Adrenal gland (tissue), 12 donors: Measurements from ENCODE around the gene FBXO41. TPM values are rescaled to one million over a fixed set of nuclear protein-coding genes. Genes with fewer than 3 reads are reported as not detected.

Source experiments
- DNase-seq, 7 donors: peaks; one replicate each; pipeline ENCODE4 v3.0.0-alpha.2; 2019 to 2020
- H3K27ac ChIP-seq, 5 donors: fragments of 200-600 bp; sonication (generic) in 4 of 5; 1 replicate in 3 of 5; 2 replicates in 2 of 5; pipeline versions ENCODE4 v1.5.1 to v1.8.0; 2016 to 2020; ENCODE audit warnings: mild to moderate bottlenecking in 1 of 5
- H3K27me3 ChIP-seq: fragments of 200-600 bp; 2 replicates; pipeline ENCODE4 v1.8.0; 2021
- H3K36me3 ChIP-seq, 2 donors: fragments of 200-600 bp; replicated peaks in 1 of 2; 1 replicate in 1 of 2; 2 replicates in 1 of 2; pipeline versions ENCODE4 v1.5.1 to v1.8.0; 2018 to 2022
- H3K4me1 ChIP-seq, 2 donors: fragments of 200-600 bp; replicated peaks in 1 of 2; 1 replicate in 1 of 2; 2 replicates in 1 of 2; pipeline versions ENCODE4 v1.5.1 to v1.8.0; 2018 to 2021
- H3K4me3 ChIP-seq, 4 donors: fragments of 200-600 bp; sonication (generic) in 3 of 4; one replicate each; pipeline ENCODE4 v1.5.1; 2016 to 2018
- H3K9me3 ChIP-seq, 3 donors: fragments of 200-600 bp; sonication (generic) in 1 of 3; replicated peaks in 1 of 3; 1 replicate in 2 of 3; 2 replicates in 1 of 3; pipeline versions ENCODE4 v1.5.1 to v1.8.0; 2016 to 2021
- POLR2A ChIP-seq, 2 donors: fragments of 450-650 bp; IDR thresholded peaks; one replicate each; pipeline ENCODE4 v1.6.1; 2017; ENCODE audit warnings: antibody characterized with exemption in 2 of 2, mild to moderate bottlenecking in 2 of 2, moderate library complexity in 1 of 2
- WGBS, 4 donors: extraction: QIAGEN DNeasy Blood & Tissue Kit in 2 of 4; methylation state at CpG; one replicate each; pipeline versions ENCODE4 v1.1.5 to v1.1.7; 2013 to 2017; 5-methylcytosine and 5-hydroxymethylcytosine counted together
- intact Hi-C, 2 donors: fragments of 100-400 bp; cut with DNase I; formaldehyde crosslinking; loops; one replicate each; pipeline versions ENCODE4 v1.14.1 to v1.15.0; 2022 to 2023
- polyA plus RNA-seq, 3 donors: library from polyadenylated mRNA; stranded (reverse); fragments of 200-250 nt in 2 of 3; fragments of 350-450 nt in 1 of 3; fragmentation: Illumina TruSeq in 1 of 3; extraction: RNeasy Lipid Tissue Mini Kit (QIAGEN cat#74804) in 1 of 3; gene quantifications; one replicate each; pipeline ENCODE4 v1.2.3, GENCODE V29; 2013 to 2014
- total RNA-seq, 9 donors: library from RNA; depleted of rRNA in 4 of 9; stranded (reverse); fragments of >200 nt in 4 of 9; fragments of 120-200 nt in 1 of 9; fragmentation: NEBNext Ultra II Directional in 1 of 9; extraction: Animal tissue kit (Norgen Biotek cat#: 25700) in 1 of 9; gene quantifications; one replicate each; pipeline versions ENCODE4 v1.1.0 to v1.2.4, GENCODE V29; 2013 to 2023
- TF ChIP-seq, protein P1 (sequence below), 6 experiments: fragments of 450-650 bp in 4 of 6; fragments of 200-600 bp in 2 of 6; sonication (generic) in 1 of 6; IDR thresholded peaks; 1 replicate in 5 of 6; 2 replicates in 1 of 6; pipeline versions ENCODE4 v1.5.1 to v1.8.0; 2016 to 2021; ENCODE audit warnings: antibody characterized with exemption in 6 of 6, mild to moderate bottlenecking in 2 of 6, moderate library complexity in 1 of 6
- donor health status: healthy with polysubstance abuse.
- donor health status: Bipolar disorder and iron deficiency.
- donor health status: DM: yes; HTN: yes; CAD: no.
- donor health status: DM: no; HTN: no; CAD: no.
- donor health status: DM: no; HTN: no; CAD: no.
- donor health status: DM: yes; HTN: yes; CAD: no.

FBXO41 gene
- total and polyA plus RNA-seq, 12 donors: 1.8 to 12.0 (median 5.5) TPM

DNA sequence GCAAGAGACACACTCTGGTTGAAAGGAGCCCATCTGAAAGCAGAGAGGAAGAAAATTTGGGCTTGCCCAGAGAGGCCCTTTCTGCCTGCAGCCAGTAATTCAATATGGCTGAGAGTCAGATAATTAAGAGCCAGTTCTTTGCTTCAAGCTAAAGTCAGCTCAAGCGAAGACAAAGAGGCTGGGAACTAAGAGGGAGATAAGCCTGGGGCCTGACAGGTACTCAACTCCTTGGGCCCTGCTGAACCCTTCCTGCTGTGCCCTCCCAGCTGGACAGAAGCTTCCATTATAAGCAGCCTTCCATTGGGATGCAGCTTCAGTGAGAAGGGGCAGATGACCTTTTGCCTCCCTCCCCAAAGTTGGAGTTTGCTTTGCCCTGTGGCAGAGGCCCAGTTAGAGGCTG is 12.0 kb downstream of the FBXO41 start:
- intact Hi-C loops: no loop called here
- 80 to 100% (median 91%) methylated on average over 1 of the region's 1 CpG for WGBS, 4 donors
- H3K36me3 ChIP-seq: no peaks in the 10 kb centered on the region
- H3K9me3 ChIP-seq: no peaks in the 10 kb centered on the region
- no peaks in the 10 kb centered on the region for H3K4me1 ChIP-seq
- no peak for DNase-seq
- H3K27me3 ChIP-seq: peaks cover 14% of the 10 kb centered on the region
- H3K4me3 ChIP-seq: no peak overlapping the region
- TF ChIP-seq, protein P1, sequence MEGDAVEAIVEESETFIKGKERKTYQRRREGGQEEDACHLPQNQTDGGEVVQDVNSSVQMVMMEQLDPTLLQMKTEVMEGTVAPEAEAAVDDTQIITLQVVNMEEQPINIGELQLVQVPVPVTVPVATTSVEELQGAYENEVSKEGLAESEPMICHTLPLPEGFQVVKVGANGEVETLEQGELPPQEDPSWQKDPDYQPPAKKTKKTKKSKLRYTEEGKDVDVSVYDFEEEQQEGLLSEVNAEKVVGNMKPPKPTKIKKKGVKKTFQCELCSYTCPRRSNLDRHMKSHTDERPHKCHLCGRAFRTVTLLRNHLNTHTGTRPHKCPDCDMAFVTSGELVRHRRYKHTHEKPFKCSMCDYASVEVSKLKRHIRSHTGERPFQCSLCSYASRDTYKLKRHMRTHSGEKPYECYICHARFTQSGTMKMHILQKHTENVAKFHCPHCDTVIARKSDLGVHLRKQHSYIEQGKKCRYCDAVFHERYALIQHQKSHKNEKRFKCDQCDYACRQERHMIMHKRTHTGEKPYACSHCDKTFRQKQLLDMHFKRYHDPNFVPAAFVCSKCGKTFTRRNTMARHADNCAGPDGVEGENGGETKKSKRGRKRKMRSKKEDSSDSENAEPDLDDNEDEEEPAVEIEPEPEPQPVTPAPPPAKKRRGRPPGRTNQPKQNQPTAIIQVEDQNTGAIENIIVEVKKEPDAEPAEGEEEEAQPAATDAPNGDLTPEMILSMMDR (IDR thresholded peaks at IDR 0.05): no peak
- TF ChIP-seq POLR2A (IDR thresholded peaks at IDR 0.05): no peak
- no peak overlapping the region for H3K27ac ChIP-seq

DNA sequence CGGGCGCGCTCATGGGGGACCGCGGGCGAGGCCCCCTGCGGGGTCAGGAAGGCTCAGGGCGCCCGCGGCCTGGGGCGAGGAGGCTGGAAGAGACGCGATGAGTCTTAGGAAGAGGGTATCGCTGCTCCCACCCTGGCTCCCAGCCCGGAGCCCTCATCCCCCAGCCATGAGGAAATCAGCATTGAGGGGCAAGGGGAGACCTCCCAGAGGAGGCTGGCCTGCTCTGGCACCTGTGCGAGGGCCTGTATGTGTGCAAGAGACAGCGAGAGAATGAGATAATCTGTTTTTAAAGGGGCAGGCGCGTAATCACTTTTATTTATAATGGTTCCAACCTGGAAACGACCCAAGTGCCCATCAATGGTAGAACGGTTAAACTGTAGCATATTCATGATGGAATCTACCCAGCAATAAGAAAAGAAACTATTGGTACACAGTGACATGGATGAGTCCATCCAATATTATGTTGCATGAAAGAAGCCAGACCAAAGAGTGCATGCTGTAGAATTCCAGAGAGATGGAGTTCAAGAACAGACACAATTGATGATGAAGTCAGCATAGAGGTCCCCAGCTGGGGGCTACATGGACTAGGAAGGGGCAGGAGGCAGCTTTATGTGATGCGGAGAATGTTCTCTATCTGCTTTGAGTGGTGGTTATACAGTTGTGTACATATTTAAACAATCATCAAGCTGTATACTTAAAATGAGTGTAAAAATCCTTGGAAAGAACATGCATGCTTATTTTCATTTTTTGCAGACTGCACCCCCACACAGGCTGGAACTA is 14.4 kb downstream of the FBXO41 start:
- intact Hi-C loops: no loop called here
- H3K4me3 ChIP-seq: no peak overlapping the region
- H3K27ac ChIP-seq: peak overlapping the region in 1 of 5 donors; percentile 8
- no peaks in the 10 kb centered on the region for H3K9me3 ChIP-seq
- no peak for TF ChIP-seq POLR2A (IDR thresholded peaks at IDR 0.05)
- TF ChIP-seq, protein P1 (IDR thresholded peaks at IDR 0.05): no peak
- no peaks in the 10 kb centered on the region for H3K4me1 ChIP-seq
- no peaks in the 10 kb centered on the region for H3K36me3 ChIP-seq
- WGBS, 4 donors: 34 to 66% (median 48%) methylated on average over 8 to 22 of the region's 22 CpGs
- H3K27me3 ChIP-seq: peaks cover 14% of the 10 kb centered on the region
- DNase-seq: no peak

DNA sequence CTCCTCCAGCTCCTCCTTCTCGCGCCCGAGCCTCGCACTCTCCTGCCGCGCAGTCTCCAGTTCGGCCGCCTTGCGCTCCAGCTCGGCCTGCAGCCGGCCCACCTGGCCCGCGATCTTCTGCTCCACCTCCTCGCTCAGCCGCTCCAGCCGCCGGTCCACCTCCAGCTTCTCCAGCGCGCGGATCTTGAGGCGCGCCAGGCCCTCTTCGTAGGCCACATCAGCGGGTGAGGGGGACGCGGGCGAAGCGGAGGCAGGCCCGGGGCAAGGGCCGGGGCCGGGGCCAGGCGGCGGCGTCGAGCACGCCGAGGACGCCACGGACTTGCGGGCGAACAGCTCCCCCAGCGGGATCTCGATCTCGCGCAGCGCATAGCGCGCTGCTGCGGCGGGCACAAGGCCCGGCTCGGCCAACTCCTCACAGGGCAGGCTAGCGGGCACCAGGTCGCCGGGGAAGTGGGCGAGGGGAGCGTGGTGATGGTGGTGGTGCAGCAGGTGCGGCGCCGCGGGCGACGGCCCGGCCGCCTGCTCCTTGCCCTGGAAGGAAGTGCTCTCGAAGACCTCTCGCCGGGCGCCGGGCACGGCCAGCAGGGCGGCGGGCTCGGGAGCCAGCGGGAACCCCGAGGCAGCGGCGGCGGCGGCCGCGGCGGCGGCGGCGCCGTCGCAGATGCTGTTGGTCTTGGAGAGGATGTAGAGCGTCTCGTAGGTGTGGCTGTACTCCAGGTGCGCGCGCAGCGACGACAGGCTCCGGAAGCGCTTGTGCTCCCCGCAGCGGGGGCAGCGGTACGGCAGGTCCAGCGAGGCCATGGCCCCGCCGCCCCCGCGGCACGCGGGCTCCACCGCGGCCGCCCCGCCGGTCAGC is 15.2 kb downstream of the FBXO41 start:
- Histone ChIP-seq H3K9me3 (no peaks in the 10 kb centered on the region), H3K36me3 (no peaks in the 10 kb centered on the region), H3K27me3 (peaks cover 14% of the 10 kb centered on the region), H3K27ac (peak overlapping the region in 1 of 5 donors; percentile 8), H3K4me3 (no peak overlapping the region), H3K4me1 (no peaks in the 10 kb centered on the region)
- TF ChIP-seq, protein P1 (IDR thresholded peaks at IDR 0.05): no peak
- no peak for TF ChIP-seq POLR2A (IDR thresholded peaks at IDR 0.05)
- DNase-seq: peak in 1 of 7 donors; percentile 77
- intact Hi-C loops: no loop called here
- 20 to 54% (median 36%) methylated on average over 29 to 113 of the region's 113 CpGs for WGBS, 4 donors

DNA sequence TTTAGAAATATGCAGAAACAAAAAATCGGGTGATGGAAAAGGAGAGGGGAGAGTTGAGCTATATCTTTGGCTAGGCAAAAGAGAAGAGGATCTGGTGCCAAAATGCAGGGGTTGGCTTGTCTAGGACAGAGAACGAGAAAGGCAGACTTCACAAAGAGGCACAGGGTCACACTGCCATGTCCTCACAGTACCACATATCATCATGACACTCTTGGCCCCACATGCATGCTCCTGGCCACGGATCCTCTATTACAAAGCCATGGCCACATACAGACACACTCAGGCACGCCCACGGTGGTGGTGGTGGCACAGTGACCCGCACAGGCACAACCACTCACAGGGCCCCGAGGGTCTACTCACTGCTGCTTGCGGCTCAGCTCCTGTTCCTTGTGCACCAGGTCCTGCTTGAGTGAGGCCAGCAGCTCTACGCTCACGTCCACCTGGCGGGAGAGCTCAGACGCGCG is 15.9 kb downstream of the FBXO41 start:
- Histone ChIP-seq H3K27me3 (peaks cover 14% of the 10 kb centered on the region), H3K4me1 (no peaks in the 10 kb centered on the region), H3K27ac (no peak overlapping the region), H3K9me3 (no peaks in the 10 kb centered on the region), H3K4me3 (no peak overlapping the region), H3K36me3 (no peaks in the 10 kb centered on the region)
- 66 to 78% (median 71%) methylated on average over 10 to 14 of the region's 14 CpGs for WGBS, 4 donors
- intact Hi-C loops: no loop called here
- TF ChIP-seq, protein P1 (IDR thresholded peaks at IDR 0.05): no peak
- no peak for TF ChIP-seq POLR2A (IDR thresholded peaks at IDR 0.05)
- no peak for DNase-seq
